IgD-negative memory B cell (primary cell): ENCODE results near the gene EEFSEC. TPM values are rescaled to one million over a fixed set of nuclear protein-coding genes. Genes with fewer than 3 reads are reported as not detected.

Experiments
- H3K27ac Mint-ChIP-seq, 3 donors: one replicate each; pipeline ENCODE4 v1.8.0; 2020 to 2022; ENCODE audit warnings: mild to moderate bottlenecking in 3 of 3, mixed read lengths in 3 of 3, moderate library complexity in 1 of 3
- H3K27me3 Mint-ChIP-seq: one replicate; pipeline ENCODE4 v1.8.0; 2021; ENCODE audit warnings: mixed read lengths
- H3K36me3 Mint-ChIP-seq: one replicate; pipeline ENCODE4 v1.8.0; 2020; ENCODE audit warnings: mild to moderate bottlenecking, mixed read lengths
- H3K4me1 Mint-ChIP-seq, 3 donors: one replicate each; pipeline ENCODE4 v1.8.0; 2020 to 2022; ENCODE audit warnings: mixed read lengths in 3 of 3, mild to moderate bottlenecking in 1 of 3
- H3K4me3 Mint-ChIP-seq, 4 donors: one replicate each; pipeline ENCODE4 v1.8.0; 2020 to 2022; ENCODE audit warnings: mild to moderate bottlenecking in 4 of 4, mixed read lengths in 4 of 4, moderate library complexity in 3 of 4
- H3K9me3 Mint-ChIP-seq, 3 donors: one replicate each; pipeline ENCODE4 v1.8.0; 2020 to 2021; ENCODE audit warnings: mixed read lengths in 3 of 3, mild to moderate bottlenecking in 1 of 3
- polyA plus RNA-seq: library from polyadenylated mRNA; unstranded; fragments of 300-500 nt; fragmentation: Illumina TruSeq; gene quantifications from one replicate; pipeline ENCODE4 v1.2.3, GENCODE V29; 2021

Gene EEFSEC
- polyA plus RNA-seq, 1 donor from 2014 or later, result 23.1 TPM

- Mint-ChIP-seq H3K4me3 (no peak overlapping the region), H3K4me1 (peaks cover 0 to 3% (median 2%) of the 10 kb centered on the region in 3 donors), H3K9me3 (no peaks in the 10 kb centered on the region), H3K27me3 (no peaks in the 10 kb centered on the region), H3K36me3 (peaks cover 16% of the 10 kb centered on the region), H3K27ac (no peak overlapping the region)
Observed at GRCh38 chr3:128203169-128203568, 49.9 kb downstream of the EEFSEC start.

- Mint-ChIP-seq H3K9me3 (no peaks in the 10 kb centered on the region), H3K27ac (no peak overlapping the region), H3K36me3 (peaks cover 16% of the 10 kb centered on the region), H3K4me1 (peaks cover 0 to 7% (median 0%) of the 10 kb centered on the region in 3 donors), H3K27me3 (no peaks in the 10 kb centered on the region), H3K4me3 (no peak overlapping the region)
Observed at GRCh38 chr3:128205558-128206145, 52.4 kb downstream of the EEFSEC start.

GRCh38 chr3:128207951-128208350 is 54.7 kb downstream of the EEFSEC start:
- Mint-ChIP-seq H3K4me1 (peaks cover 0 to 7% (median 0%) of the 10 kb centered on the region in 3 donors), H3K27ac (no peak overlapping the region), H3K27me3 (no peaks in the 10 kb centered on the region), H3K36me3 (peaks cover 8% of the 10 kb centered on the region), H3K4me3 (no peak overlapping the region), H3K9me3 (no peaks in the 10 kb centered on the region)

- H3K27me3 Mint-ChIP-seq, result no peaks in the 10 kb centered on the region
- H3K36me3 Mint-ChIP-seq, result peaks cover 5% of the 10 kb centered on the region
- H3K27ac Mint-ChIP-seq, result no peak overlapping the region
- no peak overlapping the region for H3K4me3 Mint-ChIP-seq
- peaks cover 0 to 6% (median 0%) of the 10 kb centered on the region in 3 donors for H3K4me1 Mint-ChIP-seq
- no peaks in the 10 kb centered on the region for H3K9me3 Mint-ChIP-seq
Observed at GRCh38 chr3:128210711-128211110, 57.4 kb downstream of the EEFSEC start.

GRCh38 chr3:128214056-128214455 is 60.8 kb downstream of the EEFSEC start:
- no peak overlapping the region for H3K4me3 Mint-ChIP-seq
- H3K36me3 Mint-ChIP-seq, result peaks cover 3% of the 10 kb centered on the region
- H3K27me3 Mint-ChIP-seq, result no peaks in the 10 kb centered on the region
- H3K9me3 Mint-ChIP-seq, result no peaks in the 10 kb centered on the region
- H3K27ac Mint-ChIP-seq, result no peak overlapping the region
- H3K4me1 Mint-ChIP-seq, result peaks cover 0 to 4% (median 0%) of the 10 kb centered on the region in 3 donors

GRCh38 chr3:128215290-128215689 is 62.0 kb downstream of the EEFSEC start:
- no peaks in the 10 kb centered on the region for H3K9me3 Mint-ChIP-seq
- H3K4me3 Mint-ChIP-seq, result peak overlapping the region in 1 of 4 donors; percentile 35
- no peak overlapping the region for H3K27ac Mint-ChIP-seq
- H3K36me3 Mint-ChIP-seq, result peaks cover 6% of the 10 kb centered on the region
- H3K27me3 Mint-ChIP-seq, result no peaks in the 10 kb centered on the region
- H3K4me1 Mint-ChIP-seq, result peaks cover 0 to 2% (median 0%) of the 10 kb centered on the region in 3 donors

GRCh38 chr3:128215800-128216495 is 62.7 kb downstream of the EEFSEC start:
- peaks cover 11% of the 10 kb centered on the region for H3K36me3 Mint-ChIP-seq
- no peak overlapping the region for H3K27ac Mint-ChIP-seq
- H3K4me1 Mint-ChIP-seq, result peaks cover 0 to 2% (median 0%) of the 10 kb centered on the region in 3 donors
- no peaks in the 10 kb centered on the region for H3K27me3 Mint-ChIP-seq
- H3K4me3 Mint-ChIP-seq, result no peak overlapping the region
- peaks cover 0 to 5% (median 2%) of the 10 kb centered on the region in 3 donors for H3K9me3 Mint-ChIP-seq

GRCh38 chr3:128217702-128218547 is 64.6 kb downstream of the EEFSEC start:
- peaks cover 0 to 2% (median 0%) of the 10 kb centered on the region in 3 donors for H3K4me1 Mint-ChIP-seq
- H3K27me3 Mint-ChIP-seq, result no peaks in the 10 kb centered on the region
- H3K9me3 Mint-ChIP-seq, result peaks cover 2 to 7% (median 6%) of the 10 kb centered on the region in 3 donors
- peak overlapping the region in 1 of 3 donors; percentile 27 for H3K27ac Mint-ChIP-seq
- peaks cover 15% of the 10 kb centered on the region for H3K36me3 Mint-ChIP-seq
- H3K4me3 Mint-ChIP-seq, result no peak overlapping the region

GRCh38 chr3:128218548-128219257 is 65.4 kb downstream of the EEFSEC start:
- peaks cover 0 to 2% (median 0%) of the 10 kb centered on the region in 3 donors for H3K4me1 Mint-ChIP-seq
- peaks cover 19% of the 10 kb centered on the region for H3K36me3 Mint-ChIP-seq
- peak overlapping the region in 1 of 3 donors; percentile 27 for H3K27ac Mint-ChIP-seq
- peaks cover 2 to 15% (median 6%) of the 10 kb centered on the region in 3 donors for H3K9me3 Mint-ChIP-seq
- H3K27me3 Mint-ChIP-seq, result no peaks in the 10 kb centered on the region
- no peak overlapping the region for H3K4me3 Mint-ChIP-seq

GRCh38 chr3:128221328-128221727 is 68.0 kb downstream of the EEFSEC start:
- H3K27me3 Mint-ChIP-seq, result no peaks in the 10 kb centered on the region
- H3K4me3 Mint-ChIP-seq, result no peak overlapping the region
- peaks cover 0 to 1% (median 0%) of the 10 kb centered on the region in 3 donors for H3K4me1 Mint-ChIP-seq
- H3K36me3 Mint-ChIP-seq, result peaks cover 25% of the 10 kb centered on the region
- H3K9me3 Mint-ChIP-seq, result peaks cover 2 to 15% (median 6%) of the 10 kb centered on the region in 3 donors
- H3K27ac Mint-ChIP-seq, result no peak overlapping the region

- no peak overlapping the region for H3K4me3 Mint-ChIP-seq
- peaks cover 25% of the 10 kb centered on the region for H3K36me3 Mint-ChIP-seq
- peaks cover 2 to 15% (median 6%) of the 10 kb centered on the region in 3 donors for H3K9me3 Mint-ChIP-seq
- peaks cover 0 to 1% (median 0%) of the 10 kb centered on the region in 3 donors for H3K4me1 Mint-ChIP-seq
- no peak overlapping the region for H3K27ac Mint-ChIP-seq
- H3K27me3 Mint-ChIP-seq, result no peaks in the 10 kb centered on the region
Observed at GRCh38 chr3:128222796-128223385, 69.6 kb downstream of the EEFSEC start.

- H3K27me3 Mint-ChIP-seq, result no peaks in the 10 kb centered on the region
- no peak overlapping the region for H3K27ac Mint-ChIP-seq
- H3K4me3 Mint-ChIP-seq, result no peak overlapping the region
Observed at GRCh38 chr3:128226186-128226725, 73.0 kb downstream of the EEFSEC start.

GRCh38 chr3:128226795-128227395 is 73.6 kb downstream of the EEFSEC start:
- H3K4me1 Mint-ChIP-seq, result peaks cover 0 to 4% (median 1%) of the 10 kb centered on the region in 3 donors
- no peak overlapping the region for H3K4me3 Mint-ChIP-seq
- peaks cover 2 to 8% (median 2%) of the 10 kb centered on the region in 3 donors for H3K9me3 Mint-ChIP-seq
- peaks cover 12% of the 10 kb centered on the region for H3K36me3 Mint-ChIP-seq
- H3K27ac Mint-ChIP-seq, result no peak overlapping the region
- no peaks in the 10 kb centered on the region for H3K27me3 Mint-ChIP-seq

More at GRCh38 chr3:128226186-128226725, 73.0 kb downstream of the EEFSEC start:
- Mint-ChIP-seq H3K36me3 (peaks cover 12% of the 10 kb centered on the region), H3K4me1 (peaks cover 0 to 4% (median 1%) of the 10 kb centered on the region in 3 donors), H3K9me3 (peaks cover 2 to 8% (median 2%) of the 10 kb centered on the region in 3 donors)
